Stimulated activated CD8-positive, alpha-beta memory T cell treated with anti-CD3 and anti-CD28 coated beads, Interleukin-7, amount 100 ng/mL, for 48 hours (primary cell): Measurements from ENCODE around the gene TREX2.

Source experiments
- DNase-seq, 2 donors: peaks; one replicate each; pipeline ENCODE4 v3.0.0-alpha.2; 2020; ENCODE audit warnings: low read depth in 1 of 2; ENCODE audit errors: extremely low read depth in 1 of 2

TREX2 gene, protein sequence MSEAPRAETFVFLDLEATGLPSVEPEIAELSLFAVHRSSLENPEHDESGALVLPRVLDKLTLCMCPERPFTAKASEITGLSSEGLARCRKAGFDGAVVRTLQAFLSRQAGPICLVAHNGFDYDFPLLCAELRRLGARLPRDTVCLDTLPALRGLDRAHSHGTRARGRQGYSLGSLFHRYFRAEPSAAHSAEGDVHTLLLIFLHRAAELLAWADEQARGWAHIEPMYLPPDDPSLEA

DNA sequence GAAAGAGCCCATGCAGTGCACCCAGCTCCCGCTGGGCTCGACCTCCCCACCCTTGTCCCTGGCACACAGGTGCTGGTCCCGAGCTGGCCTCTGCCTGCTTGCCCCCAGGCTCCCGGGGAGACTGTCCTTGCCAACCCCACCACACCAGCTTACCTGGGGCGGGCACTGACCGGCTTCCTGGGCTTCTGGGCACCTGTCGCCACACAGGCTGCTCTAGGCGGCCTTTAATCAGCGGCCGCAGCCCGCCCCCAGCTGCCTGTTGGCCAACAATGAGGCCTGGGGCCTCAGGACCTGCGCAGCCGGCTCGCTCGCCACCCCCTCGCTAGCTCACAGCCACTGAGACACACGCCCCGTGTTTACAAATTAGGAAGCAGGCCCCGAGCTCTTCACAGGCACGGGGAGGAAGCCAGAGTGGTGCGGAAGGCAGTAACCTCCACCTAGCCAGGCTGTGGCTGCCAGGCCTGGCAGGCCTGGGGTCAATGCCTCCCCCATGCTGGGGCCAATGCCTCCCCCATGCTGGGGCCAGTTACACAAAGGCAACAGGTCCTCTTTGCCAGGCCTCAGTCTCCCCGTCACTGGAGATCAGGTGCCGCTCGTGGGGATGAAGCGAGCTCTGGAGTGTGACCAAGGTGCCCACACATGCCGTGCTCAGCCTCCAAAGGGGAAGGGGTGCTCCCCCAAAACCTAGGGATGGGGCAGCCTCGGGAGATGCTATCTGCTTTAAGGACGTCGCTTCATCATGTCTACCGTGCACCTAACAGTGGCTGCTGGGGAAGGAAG, at the start of gene TREX2:
Gene TREX2, minus strand, starts transcription at position 201 of the 780 bp plus-strand sequence. CDS start 626 bp downstream, outside the sequence.
- DNase-seq: no peak

DNA sequence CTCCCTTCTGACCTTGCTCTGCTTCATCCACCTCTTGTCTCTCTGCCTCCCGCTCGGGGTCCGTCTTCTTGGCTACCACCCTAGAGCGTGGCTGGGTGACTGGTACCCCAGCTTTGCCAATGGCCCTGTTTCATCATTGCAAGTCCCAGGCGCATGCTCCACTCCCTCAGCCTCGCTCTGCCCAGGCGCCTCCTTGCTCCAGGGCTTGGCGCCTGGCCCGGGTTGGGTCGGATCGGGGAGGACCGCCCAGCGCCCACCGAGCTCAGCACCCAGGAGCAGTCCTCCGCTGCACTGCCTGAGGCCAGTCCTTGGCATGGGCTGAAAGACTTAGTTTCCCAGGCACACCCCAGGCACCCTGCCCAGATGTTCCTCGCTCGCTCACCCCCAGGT, 49.5 kb upstream of the TREX2 start:
- DNase-seq: no peak

DNA sequence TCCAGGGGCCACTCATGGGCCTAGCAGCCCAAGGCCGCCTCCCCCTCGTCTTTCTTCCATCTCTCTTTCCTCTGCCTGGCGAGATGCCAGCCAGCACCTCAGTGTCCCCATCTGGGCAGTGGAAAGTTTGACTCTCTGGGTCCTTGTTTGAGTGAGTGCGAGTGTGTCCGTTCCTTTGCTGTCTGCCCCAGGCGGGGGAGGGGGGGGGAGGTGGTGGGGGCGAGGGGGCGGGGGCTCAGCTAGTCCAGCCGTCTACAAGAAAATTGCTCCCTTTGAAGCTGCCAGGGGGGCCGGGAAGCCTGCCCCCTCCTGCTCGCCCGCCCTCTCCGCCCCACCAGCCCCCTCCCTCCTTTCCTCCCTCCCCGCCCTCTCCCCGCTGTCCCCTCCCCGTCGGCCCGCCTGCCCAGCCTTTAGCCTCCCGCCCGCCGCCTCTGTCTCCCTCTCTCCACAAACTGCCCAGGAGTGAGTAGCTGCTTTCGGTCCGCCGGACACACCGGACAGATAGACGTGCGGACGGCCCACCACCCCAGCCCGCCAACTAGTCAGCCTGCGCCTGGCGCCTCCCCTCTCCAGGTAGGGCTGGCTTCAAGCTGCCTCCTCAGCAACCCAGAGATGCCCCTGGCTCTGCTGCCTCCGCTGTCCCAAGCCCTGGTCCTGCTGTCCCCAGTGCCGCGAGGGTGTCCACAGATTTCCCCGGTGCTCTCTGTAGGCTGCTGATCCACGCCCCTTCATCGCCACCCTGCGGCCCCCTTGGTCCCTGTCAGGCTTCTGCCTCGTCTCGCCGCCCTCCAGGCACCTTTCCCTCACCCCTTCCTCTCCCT, 48.9 kb upstream of the TREX2 start, which contains the start of gene BGN:
Gene BGN, plus strand, starts transcription at position 440 of the 821 bp plus-strand sequence. CDS start 9,652 bp downstream, outside the sequence.
- DNase-seq: no peak

DNA sequence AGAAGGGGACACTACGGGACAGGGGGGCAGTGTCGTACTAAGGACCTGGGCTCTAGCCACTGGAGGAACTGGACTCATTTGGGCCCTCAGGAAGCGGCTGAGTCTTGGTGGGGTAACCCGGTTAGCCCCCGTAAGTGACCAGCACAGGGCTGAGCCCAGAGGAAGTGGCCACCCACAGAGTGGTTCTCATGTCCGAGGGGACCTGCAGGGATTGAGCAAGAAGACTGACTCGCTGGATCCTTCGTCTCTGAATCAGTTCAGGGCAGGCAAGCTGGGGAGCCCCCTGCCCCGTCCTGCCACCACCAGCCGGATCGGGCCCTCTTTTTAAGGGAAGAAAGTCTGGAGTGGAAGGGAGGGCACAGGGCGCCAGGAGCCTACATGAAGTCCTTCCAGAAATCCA, 48.2 kb upstream of the TREX2 start:
- DNase-seq: no peak

DNA sequence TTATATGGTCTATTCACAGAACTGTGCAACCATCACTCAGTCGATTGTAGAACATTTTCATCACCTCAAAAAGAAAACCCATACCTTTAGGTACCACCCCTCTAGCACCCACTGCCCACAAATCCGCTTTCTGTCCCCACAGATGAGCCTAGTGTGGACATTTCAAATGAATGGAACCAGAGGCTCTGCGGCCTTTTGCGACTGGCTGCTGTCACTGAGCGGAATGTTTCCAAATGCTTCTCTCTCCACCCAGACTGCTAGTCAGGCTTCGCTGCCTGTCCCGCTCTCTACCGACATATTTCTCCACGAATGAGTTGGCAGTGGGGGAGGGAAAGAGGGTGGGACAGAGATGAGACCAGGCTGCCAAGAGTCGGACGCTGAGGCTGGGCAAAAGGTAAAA, 47.2 kb upstream of the TREX2 start:
- no peak for DNase-seq

DNA sequence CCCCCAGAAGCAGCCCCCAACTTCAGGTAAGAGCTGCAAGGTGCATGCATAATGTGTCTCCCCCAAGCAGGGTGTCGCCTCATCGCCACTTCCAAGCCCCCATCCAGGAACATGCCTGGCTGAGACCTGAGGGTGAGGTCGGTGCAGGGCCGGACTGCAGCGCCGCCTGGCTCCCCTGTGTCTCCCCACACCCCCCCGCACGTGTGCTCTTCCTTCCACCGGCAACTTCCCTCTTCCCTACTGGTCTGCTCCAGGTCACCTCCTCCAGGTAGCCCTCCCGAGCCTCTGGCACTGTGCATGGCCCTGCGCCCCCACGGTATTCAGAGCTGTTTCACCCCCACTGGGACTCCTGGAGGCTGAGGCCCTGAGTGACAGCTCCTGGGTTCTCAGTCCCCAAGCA, 46.7 kb upstream of the TREX2 start:
- DNase-seq: no peak

DNA sequence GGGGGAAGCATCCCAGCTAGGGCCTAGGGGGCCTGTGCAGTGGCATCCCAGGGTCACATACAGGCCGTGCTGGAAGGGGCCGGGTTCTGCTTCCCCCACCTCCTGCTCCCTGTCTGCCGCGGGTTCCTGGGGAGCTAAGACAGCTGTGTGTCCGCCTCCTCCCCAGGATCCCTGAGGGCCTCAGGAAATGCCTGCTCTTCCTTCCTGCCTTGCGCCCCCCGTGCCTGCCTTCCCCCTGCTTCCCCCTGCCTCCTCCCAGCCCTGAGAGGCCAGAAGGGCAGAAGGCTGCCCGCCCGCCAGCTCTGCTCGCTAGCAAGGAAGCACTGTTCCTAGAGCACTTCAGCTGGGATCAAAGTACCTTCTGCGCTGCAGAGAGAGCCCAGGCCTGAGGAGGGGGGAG, 46.1 kb upstream of the TREX2 start:
- no peak for DNase-seq

DNA sequence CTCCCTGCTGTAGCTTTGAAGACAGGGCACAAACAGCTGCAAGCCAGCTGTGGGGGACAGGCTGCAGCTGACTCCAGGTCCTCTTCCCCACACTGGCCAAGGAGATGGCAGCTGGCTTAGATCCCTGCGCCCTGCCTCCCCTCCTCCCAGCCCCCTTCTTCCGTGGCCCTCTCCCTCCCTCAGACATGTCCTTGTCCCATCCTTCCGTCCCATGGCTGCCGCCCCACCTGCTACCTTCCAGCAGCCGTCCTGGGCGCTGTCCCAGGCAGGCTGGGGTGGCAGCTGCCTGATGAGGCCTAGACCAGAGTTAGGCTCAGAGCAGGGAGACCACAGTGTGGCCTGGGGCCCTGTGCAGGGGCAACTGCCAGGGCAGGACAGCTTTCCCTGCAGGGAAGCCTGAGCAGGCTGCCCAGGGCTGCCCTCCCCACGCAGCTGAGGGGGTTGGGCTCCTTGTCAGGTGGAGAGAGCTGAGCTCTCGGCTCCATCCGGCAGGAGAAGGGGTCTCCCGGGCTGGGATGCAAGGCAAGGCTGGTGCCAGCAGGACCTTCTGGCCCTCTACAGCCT, 45.6 kb upstream of the TREX2 start:
- no peak for DNase-seq

DNA sequence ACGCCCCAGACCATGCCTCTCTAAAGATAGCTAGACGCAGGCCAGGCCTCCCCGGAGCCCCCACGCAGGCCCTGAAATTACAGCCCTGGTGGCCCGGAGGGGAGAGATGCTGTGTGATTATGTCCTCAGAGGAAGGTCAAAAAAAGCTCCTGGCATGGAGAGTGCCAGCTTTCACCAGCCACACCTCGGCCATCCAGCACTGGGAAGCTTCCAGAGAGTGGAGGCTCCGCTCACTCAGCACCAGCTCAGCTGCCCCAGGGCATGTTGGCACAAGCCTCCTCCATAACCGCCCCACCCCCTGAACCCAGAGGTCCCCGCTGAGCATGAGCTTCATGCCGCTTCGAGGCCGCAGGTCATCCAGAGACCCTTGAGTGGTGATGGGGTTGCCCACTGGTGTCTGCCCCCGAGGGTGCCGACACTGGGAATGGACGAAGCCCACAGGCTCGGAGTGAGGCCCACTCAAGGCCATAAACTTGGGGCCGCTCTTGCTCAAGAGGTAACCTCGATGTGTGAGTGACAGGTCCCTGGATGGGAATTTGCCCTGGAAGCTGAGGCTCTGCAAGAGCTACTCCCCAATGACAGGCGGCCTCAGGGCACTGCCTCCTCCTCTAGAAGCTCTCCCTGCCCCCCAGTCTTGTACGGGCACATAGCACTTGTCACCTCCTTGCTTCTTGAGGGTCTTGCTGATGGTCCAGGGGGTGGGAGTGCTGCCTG, 44.5 kb upstream of the TREX2 start:
- DNase-seq: no peak

DNA sequence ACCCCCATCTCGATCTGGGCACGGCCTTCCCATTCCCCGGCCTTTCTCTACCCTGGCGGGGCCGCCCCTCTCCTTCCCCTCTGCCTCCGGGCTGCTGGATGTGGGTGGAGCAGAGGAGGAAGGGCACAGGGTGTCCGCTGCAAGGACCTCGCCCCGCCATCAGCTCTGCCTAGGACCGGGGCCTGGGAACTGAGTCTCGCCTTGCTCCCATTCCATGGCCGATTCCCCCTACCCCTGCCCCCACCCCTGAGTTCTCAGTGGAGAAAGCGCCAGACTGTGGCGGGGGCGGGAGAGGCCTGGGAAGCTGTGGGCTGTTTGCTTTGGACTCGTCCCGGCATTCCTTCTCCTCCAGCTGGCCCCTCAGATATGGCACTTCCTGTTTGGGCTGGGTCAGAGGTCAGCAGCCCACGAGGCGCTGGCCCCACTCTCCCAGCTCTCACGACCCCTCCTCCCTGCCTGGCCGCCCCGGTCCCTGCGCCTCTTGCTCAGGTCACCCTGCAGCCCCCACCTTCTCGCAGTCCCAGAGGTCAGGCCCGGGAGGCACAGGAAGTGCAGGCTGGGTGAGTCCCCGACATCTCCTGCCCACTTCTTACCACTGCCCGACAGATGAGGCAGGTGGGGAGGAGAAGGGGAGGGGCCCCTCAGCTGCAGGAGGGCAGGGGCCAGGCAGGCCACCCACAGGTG, 42.5 kb upstream of the TREX2 start:
- DNase-seq: no peak

DNA sequence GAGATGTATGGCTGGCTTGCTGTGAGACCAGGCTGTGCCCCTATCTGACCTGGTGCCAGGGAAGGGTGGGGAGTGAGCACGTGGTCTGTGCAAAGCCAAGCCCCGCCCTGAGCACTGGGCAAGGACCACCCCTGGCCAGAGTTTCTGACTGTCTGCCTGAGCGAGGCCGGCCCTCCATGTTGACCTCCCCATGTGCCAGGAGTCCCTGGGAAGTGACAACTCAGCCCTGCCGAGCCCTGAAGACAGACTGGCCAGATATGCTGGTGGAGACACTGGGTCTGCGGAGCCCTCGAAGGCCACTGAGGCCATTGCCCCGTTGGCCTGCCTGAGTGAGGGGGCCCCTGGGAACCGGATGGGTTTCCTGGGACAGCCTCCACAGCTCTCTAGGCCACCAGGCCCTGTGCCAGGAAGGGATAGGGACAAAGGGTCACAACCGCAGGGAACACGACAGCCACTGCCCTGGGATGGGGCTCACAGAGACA, 41.8 kb upstream of the TREX2 start:
- no peak for DNase-seq

DNA sequence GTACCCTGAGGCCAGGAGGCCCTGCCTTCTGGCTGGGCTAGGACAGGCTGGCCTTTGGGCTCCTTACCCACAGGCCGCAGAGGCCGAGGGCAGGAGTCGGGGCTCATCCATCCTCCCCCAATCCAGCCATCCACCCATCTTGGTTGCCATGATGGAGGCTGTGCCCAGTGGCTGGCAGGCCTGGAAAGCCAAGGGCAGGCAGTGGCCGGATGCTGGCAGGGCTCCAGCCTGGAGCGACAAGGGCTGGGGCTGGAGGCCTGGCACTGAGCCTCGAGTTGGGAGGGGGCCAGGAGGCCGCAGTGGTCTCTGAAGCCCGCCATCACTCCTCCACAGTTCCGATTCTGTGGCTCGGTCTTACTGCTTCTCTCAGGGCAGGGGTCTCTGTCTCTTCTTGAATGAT, 40.3 kb upstream of the TREX2 start:
- DNase-seq: no peak

DNA sequence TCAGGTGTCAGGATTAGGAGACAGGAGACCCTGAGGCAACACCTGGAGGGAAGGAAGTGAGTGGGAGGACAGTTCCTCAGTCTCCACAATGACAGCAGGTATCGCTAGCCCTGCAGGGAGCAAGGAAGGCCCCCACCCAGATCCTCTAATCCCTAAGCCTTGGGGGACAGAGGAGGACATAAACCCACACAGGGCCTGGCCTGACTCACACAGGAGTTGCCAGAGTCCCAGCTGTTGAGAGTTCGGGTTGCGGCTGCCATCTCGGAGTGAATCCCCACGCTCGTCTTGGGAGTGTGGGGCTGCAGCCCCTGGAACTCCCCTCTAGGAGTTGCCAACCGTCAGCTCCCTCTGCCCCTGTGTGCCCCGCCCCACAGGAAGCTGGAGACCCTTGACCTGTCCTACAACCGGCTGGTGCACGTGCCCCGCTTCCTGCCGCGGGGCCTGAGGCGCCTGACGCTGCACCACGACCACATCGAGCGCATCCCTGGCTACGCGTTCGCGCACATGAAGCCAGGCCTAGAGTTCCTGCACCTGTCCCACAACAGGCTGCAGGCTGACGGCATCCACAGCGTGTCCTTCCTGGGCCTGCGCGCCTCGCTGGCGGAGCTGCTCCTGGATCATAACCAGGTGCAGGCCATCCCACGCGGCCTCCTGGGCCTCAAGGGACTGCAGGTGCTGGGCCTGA, 39.7 kb upstream of the TREX2 start:
- DNase-seq: no peak

DNA sequence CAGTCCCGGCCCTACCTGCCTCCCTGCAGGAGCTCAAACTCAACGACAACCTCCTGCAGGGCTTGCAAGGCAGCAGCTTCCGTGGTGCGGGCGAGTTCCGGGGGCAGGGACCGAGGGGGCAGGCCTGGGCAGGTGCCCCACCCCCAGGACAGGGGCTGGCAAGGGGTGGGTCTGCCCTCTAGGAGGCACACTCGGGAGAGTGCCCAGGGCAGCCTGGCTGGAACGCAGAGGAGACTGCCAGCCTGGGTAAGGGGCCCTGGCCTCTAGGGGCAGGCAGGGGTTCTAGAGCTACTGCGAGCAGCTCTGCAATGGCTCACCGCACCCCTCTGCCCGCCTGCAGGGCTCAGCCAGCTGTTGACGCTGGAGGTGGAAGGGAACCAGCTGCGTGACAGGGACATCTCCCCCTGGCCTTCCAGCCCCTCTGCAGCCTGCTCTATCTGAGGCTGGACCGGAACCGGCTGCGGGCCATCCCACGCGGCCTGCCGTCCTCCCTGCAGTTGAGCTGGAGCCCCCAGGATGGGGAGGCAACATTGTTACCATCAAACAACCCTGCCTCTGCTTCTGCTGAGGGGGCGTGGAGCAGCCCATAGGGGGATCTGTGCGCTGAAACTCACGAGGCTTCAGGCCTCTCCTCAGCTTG, 36.6 kb upstream of the TREX2 start:
- DNase-seq: no peak

DNA sequence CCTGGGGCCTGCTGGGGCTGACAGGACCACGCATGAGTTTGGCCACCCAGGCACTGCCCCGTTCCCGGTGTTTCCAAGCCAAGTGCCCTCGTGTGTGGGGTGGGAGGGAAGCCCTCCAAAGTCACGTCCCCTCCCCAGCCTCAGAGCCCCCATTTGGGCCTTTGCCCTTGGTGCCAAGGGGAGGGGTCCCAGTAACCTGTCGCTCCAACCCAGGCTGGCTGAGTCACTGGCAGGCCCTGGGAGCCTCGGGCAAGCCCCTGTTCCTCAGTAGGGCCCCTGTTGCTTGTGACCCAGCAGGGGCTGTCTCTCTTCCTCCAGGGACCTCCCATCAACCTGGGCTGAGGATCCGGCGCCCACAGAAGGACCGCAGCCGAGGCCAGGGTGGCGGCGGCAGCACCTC, 35.2 kb upstream of the TREX2 start:
- no peak for DNase-seq

DNA sequence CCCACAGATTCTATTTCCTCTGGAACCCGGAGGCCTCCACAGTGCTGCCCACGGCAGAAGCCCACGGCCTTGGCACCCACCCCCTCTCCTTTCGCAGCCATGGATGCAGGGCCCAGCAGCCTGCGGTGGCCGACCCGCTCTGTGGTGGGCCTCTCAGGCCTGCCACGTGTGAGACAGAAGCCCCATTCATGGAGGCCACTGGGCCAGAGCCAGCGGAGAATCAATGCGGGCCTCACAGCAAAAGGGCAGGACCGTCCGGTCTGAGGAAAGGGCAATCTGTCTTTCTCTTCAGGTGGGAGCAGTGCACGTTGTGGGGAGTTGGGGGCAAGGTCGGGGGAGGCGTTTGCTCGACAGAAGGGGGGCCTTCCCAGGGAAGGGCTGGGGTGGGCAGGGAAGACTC, 32.9 kb upstream of the TREX2 start:
- DNase-seq: no peak

DNA sequence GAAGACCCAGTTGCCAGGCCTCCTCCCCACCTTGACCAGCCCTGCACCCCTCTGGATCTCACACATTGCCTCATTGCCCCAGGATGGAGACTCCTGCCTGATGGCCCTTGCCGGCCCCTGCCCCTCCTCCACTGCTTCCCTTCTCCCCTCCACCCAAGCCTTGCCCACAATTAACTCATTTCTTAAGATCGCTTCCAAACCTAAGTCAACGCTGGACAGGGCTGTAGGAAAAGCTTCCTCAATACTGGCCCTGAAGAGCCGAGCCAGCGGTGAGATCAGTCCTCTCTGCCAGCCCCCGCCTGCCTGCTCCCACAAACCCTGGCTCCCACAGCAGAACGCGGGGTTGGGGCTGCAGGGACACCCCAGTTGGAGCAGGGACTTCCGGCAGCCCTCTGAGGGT, 32.0 kb upstream of the TREX2 start:
- no peak for DNase-seq

DNA sequence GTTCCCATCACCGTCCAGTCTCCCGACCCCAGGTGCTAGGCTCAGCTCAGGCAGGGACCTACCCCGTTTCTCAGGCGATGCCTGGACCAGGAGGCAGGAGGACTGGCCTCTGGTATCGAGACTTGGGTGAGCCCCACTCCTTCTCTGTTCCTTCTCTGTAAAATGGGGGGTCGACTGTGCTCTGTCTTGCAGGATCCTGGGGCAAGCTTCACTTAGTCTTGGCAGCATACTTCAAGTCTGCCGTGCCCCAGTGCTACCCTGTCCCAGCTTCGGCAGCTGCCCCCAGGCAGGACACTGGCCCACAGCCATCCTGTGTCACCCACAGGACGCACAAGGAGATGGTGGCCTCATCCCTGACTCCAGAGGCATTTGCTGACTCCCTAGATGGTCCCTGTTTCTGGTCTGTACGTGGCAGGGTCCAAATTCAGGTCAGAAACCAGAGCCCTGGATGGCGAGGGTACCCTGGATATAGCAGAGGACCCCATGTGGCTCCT, 31.6 kb upstream of the TREX2 start:
- no peak for DNase-seq
